H9 (cell line): ENCODE data around the gene TMEM272. TPM values are rescaled to one million over a fixed set of nuclear protein-coding genes. Genes with fewer than 3 reads are reported as not detected.

Experiments
- DNase-seq: peaks from one replicate; pipeline ENCODE4 v3.0.0-alpha.2; 2017
- H2AFZ ChIP-seq: one replicate; pipeline ENCODE4 v1.6.1; 2013; ENCODE audit warnings: mild to moderate bottlenecking, low read length, control low read depth, moderate library complexity
- H2AK5ac ChIP-seq: 2 replicates; pipeline ENCODE4 v1.6.1; 2013; ENCODE audit warnings: low read length, control low read depth, mixed read lengths; ENCODE audit not compliant: insufficient read length
- H2BK120ac ChIP-seq: one replicate; pipeline ENCODE4 v1.6.1; 2013; ENCODE audit warnings: low read depth, mild to moderate bottlenecking, low read length, control low read depth, inconsistent platforms; ENCODE audit not compliant: poor library complexity, severe bottlenecking
- H2BK12ac ChIP-seq: 2 replicates; pipeline ENCODE4 v1.6.1; 2013; ENCODE audit warnings: low read length, control low read depth, mixed read lengths, low read depth; ENCODE audit not compliant: insufficient read length
- H2BK15ac ChIP-seq: 2 replicates; pipeline ENCODE4 v1.6.1; 2013; ENCODE audit warnings: low read depth, low read length, control low read depth
- H2BK20ac ChIP-seq: one replicate; pipeline ENCODE4 v1.6.1; 2013; ENCODE audit warnings: low read depth, mild to moderate bottlenecking, low read length, control low read depth, inconsistent platforms; ENCODE audit not compliant: poor library complexity, severe bottlenecking
- H2BK5ac ChIP-seq: 2 replicates; pipeline ENCODE4 v1.6.1; 2013; ENCODE audit warnings: low read length, control low read depth, mixed read lengths; ENCODE audit not compliant: insufficient read length
- H3K14ac ChIP-seq: 2 replicates; pipeline ENCODE4 v1.6.1; 2013; ENCODE audit warnings: low read length, control low read depth; ENCODE audit not compliant: insufficient read depth
- H3K18ac ChIP-seq: 2 replicates; pipeline ENCODE4 v1.6.1; 2013; ENCODE audit warnings: low read depth, mild to moderate bottlenecking, mixed read lengths, low read length, control low read depth; ENCODE audit not compliant: insufficient read length
- H3K23ac ChIP-seq: 2 replicates; pipeline ENCODE4 v1.6.1; 2013; ENCODE audit warnings: low read length, control low read depth, mixed read lengths, low read depth; ENCODE audit not compliant: insufficient read length
- H3K23me2 ChIP-seq: 2 replicates; pipeline ENCODE4 v1.6.1; 2013; ENCODE audit warnings: low read depth, mild to moderate bottlenecking, mixed read lengths, low read length, control low read depth; ENCODE audit not compliant: insufficient read length, poor library complexity, severe bottlenecking
- H3K27ac ChIP-seq: 2 replicates; pipeline ENCODE4 v1.5.1; 2013; ENCODE audit warnings: low read length, control low read depth, mixed read lengths, low read depth; ENCODE audit not compliant: insufficient read length
- H3K27me3 ChIP-seq: 2 replicates; pipeline ENCODE4 v1.6.1; 2013; ENCODE audit warnings: low read length, control low read depth, inconsistent platforms; ENCODE audit not compliant: insufficient read depth
- H3K4ac ChIP-seq: 2 replicates; pipeline ENCODE4 v1.6.1; 2013; ENCODE audit warnings: low read depth, mild to moderate bottlenecking, control low read depth, inconsistent platforms, low read length, moderate library complexity
- H3K4me1 ChIP-seq: 2 replicates; pipeline ENCODE4 v1.6.1; 2013; ENCODE audit warnings: low read length, control low read depth, inconsistent platforms; ENCODE audit not compliant: insufficient read depth
- H3K4me2 ChIP-seq: 2 replicates; pipeline ENCODE4 v1.6.1; 2013; ENCODE audit warnings: low read length, control low read depth, mixed read lengths; ENCODE audit not compliant: insufficient read length, insufficient read depth
- H3K56ac ChIP-seq: 2 replicates; pipeline ENCODE4 v1.6.1; 2013; ENCODE audit warnings: low read depth, mild to moderate bottlenecking, mixed read lengths, low read length, control low read depth; ENCODE audit not compliant: insufficient read length
- H3K79me1 ChIP-seq: 2 replicates; pipeline ENCODE4 v1.6.1; 2013; ENCODE audit warnings: low read depth, mild to moderate bottlenecking, moderate library complexity, low read length, control low read depth, inconsistent platforms; ENCODE audit not compliant: insufficient read depth, poor library complexity, severe bottlenecking
- H3K79me2 ChIP-seq: 2 replicates; pipeline ENCODE4 v1.6.1; 2013; ENCODE audit warnings: low read length, control low read depth, inconsistent platforms; ENCODE audit not compliant: insufficient read depth
- H3K9ac ChIP-seq: 2 replicates; pipeline ENCODE4 v1.6.1; 2013; ENCODE audit warnings: low read length, control low read depth, mixed read lengths; ENCODE audit not compliant: insufficient read length; ENCODE audit errors: extremely low read depth
- H3K9me3 ChIP-seq: one replicate; pipeline ENCODE4 v1.6.1; 2013; ENCODE audit warnings: low read depth, low read length, inconsistent platforms; ENCODE audit not compliant: control insufficient read depth
- H3T11ph ChIP-seq: one replicate; pipeline ENCODE4 v1.6.1; 2013; ENCODE audit warnings: mild to moderate bottlenecking, low read length, control low read depth, inconsistent platforms
- H4K20me1 ChIP-seq: one replicate; pipeline ENCODE4 v1.6.1; 2013; ENCODE audit not compliant: control insufficient read depth, insufficient read length, insufficient read depth
- H4K5ac ChIP-seq: 2 replicates; pipeline ENCODE4 v1.6.1; 2013; ENCODE audit warnings: low read depth, mild to moderate bottlenecking, mixed read lengths, low read length, control low read depth; ENCODE audit not compliant: insufficient read length
- H4K8ac ChIP-seq: replicated peaks from 2 replicates; pipeline ENCODE4 v1.6.1; 2013; ENCODE audit warnings: low read length, control low read depth, mixed read lengths, low read depth; ENCODE audit not compliant: insufficient read length
- H4K91ac ChIP-seq: 2 replicates; pipeline ENCODE4 v1.6.1; 2013; ENCODE audit warnings: low read depth, mild to moderate bottlenecking, moderate library complexity, mixed read lengths, low read length, control low read depth; ENCODE audit not compliant: insufficient read length
- H3K27ac Mint-ChIP-seq, 3 experiments: 2 replicates in 2 of 3; 3 replicates in 1 of 3; pipeline ENCODE4 v1.8.0; 2020 to 2021; ENCODE audit warnings: mixed read lengths in 3 of 3, mild to moderate bottlenecking in 1 of 3, moderate library complexity in 1 of 3
- H3K27me3 Mint-ChIP-seq: 2 replicates; pipeline ENCODE4 v1.8.0; 2021; ENCODE audit warnings: low read depth, mild to moderate bottlenecking, moderate library complexity, mixed read lengths
- H3K36me3 Mint-ChIP-seq, 3 experiments: 2 replicates in 2 of 3; 3 replicates in 1 of 3; pipeline ENCODE4 v1.8.0; 2020 to 2021; ENCODE audit warnings: low read depth in 3 of 3, mixed read lengths in 3 of 3; ENCODE audit not compliant: insufficient read depth in 1 of 3
- H3K4me1 Mint-ChIP-seq, 2 experiments: 2 replicates each; pipeline ENCODE4 v1.8.0; 2020; ENCODE audit warnings: mixed read lengths in 2 of 2
- H3K4me3 Mint-ChIP-seq, 2 experiments: 2 replicates in 1 of 2; 3 replicates in 1 of 2; pipeline ENCODE4 v1.8.0; 2020 to 2021; ENCODE audit warnings: mild to moderate bottlenecking in 2 of 2, mixed read lengths in 2 of 2, moderate library complexity in 1 of 2
- H3K9me3 Mint-ChIP-seq, 2 experiments: 2 replicates in 1 of 2; 3 replicates in 1 of 2; pipeline ENCODE4 v1.8.0; 2020; ENCODE audit warnings: mild to moderate bottlenecking in 2 of 2, mixed read lengths in 2 of 2, moderate library complexity in 1 of 2
- CTCF ChIP-seq: fragments of 200-600 bp; sonication (generic); conservative IDR thresholded peaks from 3 replicates; pipeline ENCODE4 v1.8.0; 2021; ENCODE audit warnings: antibody characterized with exemption, mild to moderate bottlenecking
- WGBS: extraction: QIAGEN DNeasy Blood & Tissue Kit; methylation state at CpG from one replicate; pipeline ENCODE4 v1.1.7; 2013; ENCODE audit warnings: missing lambda C conversion rate, low lambda C conversion rate, mixed read lengths; ENCODE audit not compliant: insufficient read length; ENCODE audit errors: extremely low coverage; 5-methylcytosine and 5-hydroxymethylcytosine counted together
- total RNA-seq: library from RNA; stranded (reverse); gene quantifications from 2 replicates; pipeline ENCODE4 v1.2.1, GENCODE V29; 2021

TMEM272 gene
- total RNA-seq, 1 experiment from 2014 or later = not detected

- Histone ChIP-seq H3K9ac (no peak overlapping the region), H4K8ac (no peak overlapping the region)
These were observed 28.9 kb upstream of the TMEM272 start for GRCh38 chr13:51873837-51874236.

More at GRCh38 chr13:51873837-51874236, 28.9 kb upstream of the TMEM272 start:
- Histone ChIP-seq H3K23ac (no peak overlapping the region), H2BK12ac (no peak overlapping the region), H2AK5ac (no peak overlapping the region), H4K5ac (no peak overlapping the region), H3K4ac (no peak overlapping the region), H2AFZ (no peak overlapping the region), H3K79me1 (no peaks in the 10 kb centered on the region), H3K56ac (no peak overlapping the region), H3K79me2 (no peaks in the 10 kb centered on the region), H3K27ac (no peak overlapping the region), H2BK5ac (no peak overlapping the region), H3K18ac (no peak overlapping the region), H4K20me1 (no peaks in the 10 kb centered on the region), H3K23me2 (no peaks in the 10 kb centered on the region), H3K14ac (no peak overlapping the region), H2BK120ac (no peak overlapping the region), H2BK15ac (no peak overlapping the region), H2BK20ac (no peak overlapping the region), H4K91ac (no peak overlapping the region), H3K27me3 (no peaks in the 10 kb centered on the region), H3K9me3 (no peaks in the 10 kb centered on the region), H3K4me1 (no peaks in the 10 kb centered on the region), H3T11ph (no peak overlapping the region), H3K4me2 (no peak overlapping the region)
- H3K9me3 Mint-ChIP-seq = no peaks in the 10 kb centered on the region
- no peak for DNase-seq
- no peaks in the 10 kb centered on the region for H3K4me1 Mint-ChIP-seq
- no peaks in the 10 kb centered on the region for H3K36me3 Mint-ChIP-seq
- H3K4me3 Mint-ChIP-seq = no peak overlapping the region
- H3K27me3 Mint-ChIP-seq = peaks cover 6% of the 10 kb centered on the region
- TF ChIP-seq CTCF = no peak
- no CpG with 5 or more reads among the region's 1 CpG for WGBS
- H3K27ac Mint-ChIP-seq = no peak overlapping the region
